Measurements from ENCODE around the gene FLT1.

FLT1 gene

GRCh38 chr13:28483313-28483931 is 11.5 kb downstream of the FLT1 start:
- DNase-seq: no peak

GRCh38 chr13:28479005-28479404 is 15.9 kb downstream of the FLT1 start:
- DNase-seq: no peak

- no peak for DNase-seq
Measured at GRCh38 chr13:28478127-28478526, 16.8 kb downstream of the FLT1 start.

GRCh38 chr13:28477709-28477973 is 17.3 kb downstream of the FLT1 start:
- DNase-seq: no peak

- DNase-seq: no peak
Measured at GRCh38 chr13:28476919-28477708, 17.8 kb downstream of the FLT1 start.

- no peak for DNase-seq
Measured at GRCh38 chr13:28475916-28476725, 18.8 kb downstream of the FLT1 start.

- DNase-seq: no peak
Measured at GRCh38 chr13:28474491-28475134, 20.3 kb downstream of the FLT1 start.

GRCh38 chr13:28473044-28473443 is 21.9 kb downstream of the FLT1 start:
- DNase-seq: no peak

- DNase-seq: no peak
Measured at GRCh38 chr13:28471421-28471820, 23.5 kb downstream of the FLT1 start.

- no peak for DNase-seq
Measured at GRCh38 chr13:28470296-28470695, 24.6 kb downstream of the FLT1 start.

GRCh38 chr13:28469316-28469715 is 25.6 kb downstream of the FLT1 start:
- no peak for DNase-seq

GRCh38 chr13:28468023-28468915 is 26.7 kb downstream of the FLT1 start:
- DNase-seq: no peak

GRCh38 chr13:28467034-28467433 is 27.9 kb downstream of the FLT1 start:
- DNase-seq: no peak

GRCh38 chr13:28466151-28466550 is 28.8 kb downstream of the FLT1 start:
- DNase-seq: no peak

- no peak for DNase-seq
Measured at GRCh38 chr13:28464861-28465460, 30.0 kb downstream of the FLT1 start.

- DNase-seq: no peak
Measured at GRCh38 chr13:28463481-28463880, 31.4 kb downstream of the FLT1 start.

GRCh38 chr13:28459911-28460310 is 35.0 kb downstream of the FLT1 start:
- DNase-seq: no peak

GRCh38 chr13:28458608-28459007 is 36.3 kb downstream of the FLT1 start:
- DNase-seq: no peak

- no peak for DNase-seq
Measured at GRCh38 chr13:28458051-28458450, 36.9 kb downstream of the FLT1 start.

GRCh38 chr13:28457521-28457920 is 37.4 kb downstream of the FLT1 start:
- DNase-seq: no peak

- no peak for DNase-seq
Measured at GRCh38 chr13:28455580-28456194, 39.2 kb downstream of the FLT1 start.

GRCh38 chr13:28452755-28453154 is 42.2 kb downstream of the FLT1 start:
- DNase-seq: no peak
